Fibroblast of peridontal ligament (primary cell): ENCODE measurements around the gene TPRG1.

Source experiments
- DNase-seq: peaks from one replicate; pipeline ENCODE4 v3.0.0-alpha.2; 2010; ENCODE audit errors: extremely low read depth

The TPRG1 gene, protein sequence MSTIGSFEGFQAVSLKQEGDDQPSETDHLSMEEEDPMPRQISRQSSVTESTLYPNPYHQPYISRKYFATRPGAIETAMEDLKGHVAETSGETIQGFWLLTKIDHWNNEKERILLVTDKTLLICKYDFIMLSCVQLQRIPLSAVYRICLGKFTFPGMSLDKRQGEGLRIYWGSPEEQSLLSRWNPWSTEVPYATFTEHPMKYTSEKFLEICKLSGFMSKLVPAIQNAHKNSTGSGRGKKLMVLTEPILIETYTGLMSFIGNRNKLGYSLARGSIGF

DNA sequence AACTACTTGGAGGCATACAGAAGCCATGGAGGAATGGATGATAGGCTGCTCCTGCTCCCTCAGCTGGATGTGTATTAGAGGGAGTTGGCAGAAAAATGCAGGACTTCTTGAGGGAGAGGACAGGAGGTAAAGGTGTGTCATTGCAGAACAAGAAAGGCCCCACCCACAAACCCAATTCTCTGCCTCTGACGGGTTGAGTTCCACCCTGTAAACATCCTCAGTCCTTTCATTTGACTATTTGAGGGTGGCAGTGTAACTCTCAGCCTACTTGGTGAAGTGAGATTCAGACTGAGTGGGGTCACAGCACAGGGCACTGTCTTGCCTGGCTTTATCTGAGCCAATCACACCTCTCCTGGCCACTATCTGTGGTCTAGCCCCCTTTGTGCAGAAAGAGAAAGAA is at the start of gene TPRG1:
TSS of gene TPRG1 (plus strand) at position 265 of the 400 bp plus-strand sequence. CDS start 35,414 bp downstream, outside the sequence.
- no peak for DNase-seq

DNA sequence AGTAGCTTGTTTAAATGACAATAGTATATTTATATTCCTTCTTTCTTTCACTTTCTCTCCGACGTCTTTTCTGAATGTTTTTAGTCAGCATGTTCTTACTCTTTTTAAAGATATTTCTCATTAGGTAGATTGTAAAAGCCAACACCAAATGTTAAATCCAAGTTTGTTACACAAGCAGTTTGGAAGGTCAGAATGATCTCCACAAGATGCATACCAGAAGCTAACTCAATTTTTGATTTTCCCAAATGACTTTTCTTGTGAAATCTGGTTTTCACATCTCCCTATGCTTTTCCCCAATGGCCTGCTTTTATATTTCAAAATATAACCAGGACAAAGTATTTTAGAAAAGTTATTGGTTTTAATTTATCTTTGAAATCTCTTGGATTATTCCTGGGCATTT is 49.7 kb upstream of the TPRG1 start:
- DNase-seq, result peak; percentile 31

DNA sequence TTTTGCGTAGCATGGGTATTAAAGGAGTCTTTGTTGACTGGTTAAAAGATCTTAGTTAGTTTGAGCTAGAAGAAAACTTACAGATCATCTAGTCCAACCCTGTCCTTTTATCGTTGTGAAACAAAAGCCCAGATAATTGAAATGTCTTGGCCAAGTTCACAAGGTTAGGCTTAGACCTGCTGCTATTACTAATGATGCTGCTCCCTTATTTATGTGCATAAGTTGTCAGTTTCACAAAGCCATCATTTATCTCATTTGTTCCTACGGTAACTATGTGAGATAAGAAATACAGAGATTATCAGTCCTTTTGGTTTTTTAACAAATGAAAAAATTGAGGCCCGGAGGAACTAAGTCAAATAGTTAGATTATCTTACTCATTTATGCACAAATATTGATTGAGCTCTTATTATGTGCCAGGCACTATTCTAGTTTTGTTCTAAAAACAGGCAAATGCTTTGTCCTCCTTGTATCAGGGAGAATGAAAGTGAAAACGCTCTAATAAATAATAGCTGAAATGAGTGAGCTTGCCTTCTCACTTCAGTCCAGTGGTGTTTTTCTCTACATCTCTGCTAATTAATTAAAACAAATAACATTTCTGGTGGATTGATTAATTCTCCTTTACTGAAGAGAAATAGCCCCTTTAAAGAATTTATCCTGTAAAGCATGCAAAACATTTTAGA is 49.1 kb upstream of the TPRG1 start:
- no peak for DNase-seq

DNA sequence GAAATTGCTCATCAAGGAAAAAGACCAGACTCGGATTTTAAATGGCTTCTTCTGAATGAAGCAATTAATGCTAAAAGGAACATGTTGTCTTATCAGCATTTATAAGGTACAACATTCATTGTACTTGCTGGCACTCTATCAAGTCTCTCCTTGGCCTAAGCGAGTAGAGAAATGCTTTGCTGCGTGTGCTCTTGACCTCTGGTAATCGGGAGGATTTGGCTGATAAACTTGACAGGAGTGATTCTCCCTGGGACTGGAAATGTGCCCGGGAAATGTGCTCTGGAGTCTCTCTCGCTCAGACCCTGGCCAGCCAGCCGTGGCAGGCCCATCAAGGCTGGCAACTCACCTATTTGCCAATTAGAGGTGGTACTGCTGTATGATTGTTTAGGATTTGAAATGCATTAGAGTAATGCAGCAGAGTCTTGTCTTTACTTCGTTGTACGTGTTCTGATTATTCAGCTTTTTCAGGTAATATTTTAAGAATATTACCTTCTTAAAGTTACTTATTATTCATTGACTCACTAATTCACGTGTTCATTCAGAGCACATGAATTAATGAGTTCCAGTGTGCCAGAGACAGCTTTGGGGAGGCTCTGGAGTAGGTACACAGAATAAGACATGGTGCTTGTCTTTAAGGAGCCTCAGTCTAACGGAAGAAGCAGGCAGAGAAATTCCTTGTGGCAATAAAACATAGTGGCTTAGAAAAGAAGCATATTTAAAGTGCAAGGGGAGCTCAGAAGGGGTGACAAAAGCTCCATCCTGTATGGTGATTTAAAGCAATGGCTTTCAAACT is 48.0 kb upstream of the TPRG1 start:
- DNase-seq, result no peak

DNA sequence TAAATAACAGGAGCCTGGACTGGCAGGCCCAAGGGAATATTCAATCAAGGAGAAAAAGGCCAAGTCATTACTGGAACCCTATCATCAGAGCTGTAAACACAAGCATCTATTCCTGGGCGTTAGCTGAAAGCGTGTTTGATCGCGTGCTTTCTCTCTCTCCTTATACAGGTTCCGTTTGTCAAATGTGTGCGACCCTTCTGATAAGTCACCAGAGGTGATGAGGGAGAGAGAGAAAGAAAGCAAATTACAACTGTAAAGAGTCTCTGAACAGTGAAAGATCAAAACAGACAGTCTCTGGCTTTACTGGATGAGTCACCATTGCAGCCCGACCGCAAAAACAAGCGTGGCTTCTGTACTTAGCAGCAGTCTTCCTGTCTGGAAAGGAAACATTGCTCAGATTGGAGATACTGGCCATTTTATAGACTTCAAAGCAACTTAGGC is 39.5 kb upstream of the TPRG1 start:
- peak; percentile 82 for DNase-seq

DNA sequence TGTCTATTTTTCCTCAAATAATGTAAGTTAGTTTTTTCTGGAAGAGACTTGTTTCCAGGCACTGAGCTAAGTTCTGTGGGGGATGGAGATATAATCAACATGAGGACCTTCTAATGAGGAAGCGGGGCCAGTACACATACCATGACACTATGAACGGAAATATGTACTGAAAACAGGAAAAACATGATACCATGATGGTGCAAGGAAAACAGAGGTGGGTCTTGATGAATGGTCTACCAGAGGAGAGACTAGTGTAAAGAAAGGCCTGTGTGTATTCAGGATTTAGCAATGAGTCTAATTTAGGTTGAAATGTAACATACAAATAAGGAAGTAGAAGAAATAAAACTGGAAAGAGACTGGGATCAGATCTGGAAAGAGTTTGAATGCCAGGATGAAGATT is 38.9 kb upstream of the TPRG1 start:
- DNase-seq, result no peak

DNA sequence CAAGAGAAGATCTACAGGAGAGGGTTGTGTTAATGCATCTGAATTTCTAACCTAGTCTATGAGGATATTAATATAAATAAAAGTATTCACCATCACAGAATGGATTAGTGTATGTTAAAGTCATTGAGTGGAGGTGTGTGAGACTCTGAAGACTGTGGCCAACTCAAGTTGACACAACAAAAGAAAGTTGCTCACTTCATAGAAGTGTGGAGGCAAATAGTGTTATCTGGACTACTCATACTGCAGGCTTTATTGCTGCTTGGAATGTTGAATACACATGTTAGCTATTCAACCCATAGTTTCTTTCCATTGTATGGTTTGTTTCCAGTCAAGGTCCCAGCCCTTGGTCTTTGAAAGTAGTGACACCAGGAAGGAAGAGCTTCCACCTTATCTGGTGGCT is 38.0 kb upstream of the TPRG1 start:
- DNase-seq, result no peak

DNA sequence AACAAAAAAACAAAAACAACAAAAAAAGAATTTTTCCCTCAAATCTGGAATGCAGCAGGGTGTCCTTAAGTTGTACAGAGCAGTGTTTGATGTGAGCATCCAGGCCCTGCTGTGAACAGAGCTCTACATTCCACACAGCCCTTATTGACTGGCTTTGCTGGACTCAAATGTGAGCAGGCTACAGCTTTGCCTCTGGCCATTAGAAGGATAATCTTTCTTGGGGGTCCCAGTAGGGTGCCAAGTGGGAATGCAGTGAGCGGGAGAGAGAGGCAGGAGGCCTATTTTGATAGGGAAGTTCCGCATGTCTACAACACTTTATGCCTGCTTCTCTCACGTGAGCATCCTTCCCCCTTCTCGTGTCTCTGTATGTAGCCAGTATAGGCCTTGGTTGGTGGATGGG is 34.4 kb upstream of the TPRG1 start:
- no peak for DNase-seq

DNA sequence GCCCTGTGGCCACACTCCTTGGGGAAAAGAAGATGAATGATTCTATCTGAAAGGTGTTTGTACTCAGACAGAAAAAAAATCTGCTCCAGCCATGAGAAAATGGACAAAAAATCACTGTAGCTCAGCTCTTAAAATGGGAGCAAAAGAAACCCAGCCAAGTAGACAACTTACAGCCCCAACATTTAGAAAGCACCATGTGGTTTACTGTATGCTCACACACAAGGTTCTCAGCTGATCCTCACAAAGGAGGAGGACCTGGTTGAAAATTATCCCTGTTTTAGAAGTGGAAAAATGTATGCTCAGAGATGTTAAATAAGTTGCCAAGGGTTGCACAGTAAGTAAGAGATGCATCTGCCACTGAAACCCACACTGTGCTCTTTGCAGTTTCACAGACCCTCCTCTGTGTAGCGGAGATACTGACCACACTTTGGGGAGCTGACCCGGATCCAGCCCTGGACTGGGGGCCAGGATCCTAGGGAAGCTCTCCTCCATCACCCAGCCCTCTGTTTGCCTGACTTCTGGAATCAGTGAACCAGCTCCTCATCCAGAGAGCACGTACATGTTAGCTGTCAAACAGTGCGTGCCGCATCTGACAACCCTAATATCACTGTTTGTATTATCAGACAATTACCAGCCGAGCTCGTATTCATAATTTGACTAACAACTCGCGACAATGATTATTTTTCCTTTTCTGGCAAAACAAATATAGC is 32.7 kb upstream of the TPRG1 start:
- no peak for DNase-seq

DNA sequence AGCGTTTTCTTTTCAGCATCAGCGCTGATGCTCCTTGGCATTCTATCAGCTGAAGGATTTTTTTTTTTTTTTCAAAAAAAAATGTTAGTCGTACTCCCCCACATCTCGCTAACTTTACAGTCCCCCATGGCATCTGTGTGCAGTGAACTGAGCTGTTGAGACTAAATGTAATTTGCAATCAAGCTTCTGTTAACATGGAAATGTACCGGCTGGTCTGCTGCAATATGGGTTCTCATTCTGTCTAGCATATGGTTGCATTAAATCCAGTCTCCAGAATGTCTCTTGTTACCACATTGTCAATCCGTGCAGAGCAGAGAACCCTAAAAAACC is 32.2 kb upstream of the TPRG1 start:
- DNase-seq, result no peak

DNA sequence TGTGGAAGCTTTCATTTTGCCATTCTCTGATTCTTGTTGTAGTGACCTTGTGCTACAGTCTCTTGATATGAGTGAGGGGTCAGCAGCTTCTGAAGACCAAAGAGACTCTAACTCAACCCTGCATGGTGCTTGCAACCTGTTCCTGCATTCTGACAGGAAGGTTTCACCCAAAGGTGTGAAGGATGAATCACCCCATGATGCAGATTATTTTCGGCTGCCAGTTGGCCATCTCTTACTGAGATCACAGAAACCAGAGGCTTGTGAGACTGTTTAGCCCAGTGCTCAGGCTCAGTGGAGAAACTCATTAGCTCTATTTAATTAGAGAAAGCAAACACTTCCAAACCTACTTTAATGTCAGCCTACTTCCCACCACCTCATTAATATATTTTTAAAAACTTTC is 29.2 kb upstream of the TPRG1 start:
- DNase-seq, result no peak

DNA sequence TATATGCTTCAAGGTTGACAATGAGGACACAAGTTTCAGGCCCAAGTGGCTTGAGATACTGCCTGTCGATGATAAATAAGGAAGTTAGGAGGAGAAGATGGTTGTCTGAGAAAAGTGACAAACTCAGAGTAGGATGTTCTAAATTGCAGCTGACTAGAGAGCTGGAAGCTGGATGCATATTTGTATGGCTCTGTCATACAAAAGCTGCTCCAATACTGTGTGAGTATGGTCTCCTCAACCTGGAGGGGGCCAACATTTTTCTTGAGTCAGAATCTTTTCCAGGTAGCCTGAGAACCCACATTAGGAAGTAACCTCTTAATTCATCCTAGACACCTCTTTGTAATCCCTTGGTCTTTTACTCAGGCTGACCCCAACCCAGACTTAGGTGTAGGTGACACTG is 28.4 kb upstream of the TPRG1 start:
- DNase-seq, result no peak

DNA sequence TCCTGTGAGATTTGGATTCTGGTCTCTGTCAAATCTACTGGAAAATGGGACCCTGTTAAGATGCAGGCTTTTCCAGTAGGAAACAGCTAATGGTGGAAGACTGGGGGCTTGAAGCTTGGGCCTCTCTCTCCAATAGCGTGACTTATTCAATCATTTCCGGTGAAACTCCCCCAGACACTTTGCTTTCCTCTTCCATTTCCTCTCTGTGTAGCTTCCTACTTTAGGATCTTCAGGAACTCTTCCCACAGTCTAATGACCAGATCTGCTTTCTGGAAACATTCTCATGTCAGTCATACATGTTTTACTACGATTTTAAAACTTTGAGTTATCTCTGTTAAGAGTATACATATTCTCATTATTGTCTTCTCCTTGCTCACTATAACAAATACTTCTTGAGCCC is 28.0 kb upstream of the TPRG1 start:
- DNase-seq, result no peak

DNA sequence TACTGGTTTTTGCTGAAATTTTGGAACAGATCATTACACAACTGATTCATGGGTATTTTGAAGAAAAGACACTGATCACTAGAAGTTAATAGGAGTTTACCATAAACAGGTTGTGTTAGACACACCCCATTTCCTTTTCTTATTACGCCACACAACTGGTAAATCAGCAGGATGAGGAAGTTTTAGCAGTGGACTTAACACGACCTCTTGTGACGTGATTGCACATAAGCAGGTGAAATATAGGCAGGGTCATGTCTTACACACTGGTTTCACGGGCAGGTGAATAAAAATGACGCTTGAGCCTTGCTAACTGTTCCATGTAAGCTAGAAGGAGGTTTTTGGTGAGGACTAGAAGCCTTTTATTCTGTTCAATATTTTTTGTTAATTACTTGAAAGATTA is 27.1 kb upstream of the TPRG1 start:
- peak; percentile 49 for DNase-seq

DNA sequence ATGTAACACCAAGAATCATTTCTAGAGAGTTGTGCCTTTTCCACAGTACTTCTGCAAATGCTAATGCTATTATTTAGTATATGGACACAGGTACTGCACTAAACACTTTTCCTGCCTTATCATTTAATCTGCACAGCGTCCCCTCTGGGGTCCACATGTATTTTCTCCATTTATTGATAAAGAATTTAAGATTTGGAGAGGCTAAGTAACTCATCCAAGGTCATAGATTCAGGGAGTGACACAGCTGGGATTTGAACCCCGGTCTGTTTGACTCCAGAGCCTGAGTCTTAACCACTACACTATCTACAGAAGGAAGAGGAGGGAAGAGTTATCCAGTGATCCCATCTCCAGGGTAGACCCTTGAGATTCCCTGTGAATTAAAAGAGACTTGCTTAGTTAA is 24.9 kb upstream of the TPRG1 start:
- DNase-seq, result no peak

DNA sequence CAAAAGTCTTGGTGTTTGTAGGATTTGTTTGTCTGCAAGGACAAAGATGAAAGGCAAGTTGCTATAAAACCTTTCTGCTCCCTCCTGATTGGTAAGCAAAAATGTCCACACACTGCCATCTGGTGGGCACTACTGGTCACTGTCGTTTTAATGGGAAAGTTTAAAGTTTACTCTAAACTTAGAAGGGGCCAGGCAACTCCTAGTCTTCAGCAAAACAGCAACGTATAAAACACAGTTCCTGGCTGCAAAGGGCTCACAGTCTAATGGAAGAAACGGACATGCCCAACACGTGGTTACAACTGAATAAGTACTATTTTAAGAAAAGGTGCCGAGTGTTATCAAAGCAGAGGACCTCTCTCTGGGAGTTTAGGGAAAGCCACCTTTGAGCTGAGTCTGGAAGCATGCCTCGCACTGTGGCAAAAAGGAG is 23.7 kb upstream of the TPRG1 start:
- peak; percentile 81 for DNase-seq

DNA sequence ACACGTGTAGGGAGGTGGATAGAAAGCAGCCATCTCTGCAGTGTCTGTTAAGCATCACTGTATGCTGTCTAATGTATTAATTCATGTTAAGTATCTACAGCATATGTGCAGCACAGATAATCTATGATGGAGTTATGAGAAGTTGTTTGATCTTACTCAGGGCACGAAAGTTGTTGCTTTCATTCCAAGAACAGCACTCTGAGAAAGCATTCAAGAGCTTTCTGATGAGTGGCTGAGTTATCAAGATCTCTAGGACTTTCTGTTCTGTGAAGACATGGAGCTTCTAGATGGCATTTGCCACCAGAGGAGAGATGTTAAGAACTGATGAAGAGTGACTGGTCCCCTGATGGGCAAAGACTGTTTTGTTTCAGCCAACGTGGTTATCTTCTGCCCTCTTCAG is 22.6 kb upstream of the TPRG1 start:
- no peak for DNase-seq

DNA sequence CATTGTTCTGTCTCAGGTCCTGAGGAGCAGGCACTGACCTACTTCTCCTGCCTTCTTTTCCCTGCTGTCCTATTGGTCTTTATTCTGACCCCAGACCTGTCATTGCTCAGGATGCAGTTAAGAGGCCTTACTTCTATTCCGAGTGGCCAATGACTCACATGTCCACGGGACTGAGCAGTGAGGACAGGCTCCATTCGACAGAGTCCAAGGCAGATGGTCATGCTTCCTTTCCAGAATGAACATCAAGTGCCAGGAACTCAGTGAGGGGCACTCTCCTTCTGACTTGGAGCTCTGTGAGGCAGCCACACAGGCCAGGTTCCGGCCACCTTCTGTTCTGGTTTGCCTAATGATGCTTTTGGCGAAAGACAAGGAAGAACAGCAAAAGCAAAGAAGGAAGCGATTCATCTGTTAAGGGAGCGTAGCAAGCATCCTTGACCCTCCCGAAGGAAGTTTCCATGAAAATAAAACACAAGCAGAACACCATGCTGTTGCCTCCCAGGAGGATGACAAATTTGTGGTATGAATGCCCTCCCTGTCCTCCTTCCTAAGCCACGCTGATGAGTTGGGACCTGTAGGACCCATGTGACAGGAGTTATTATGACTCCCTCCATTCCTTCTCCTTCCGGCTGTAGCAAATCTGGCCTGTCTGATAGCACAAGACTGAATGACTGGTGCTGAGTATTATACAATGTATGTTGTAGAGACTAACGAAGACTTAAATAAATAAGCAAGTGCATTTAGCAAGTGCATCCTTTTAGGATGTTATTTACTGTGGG is 14.4 kb upstream of the TPRG1 start:
- no peak for DNase-seq

DNA sequence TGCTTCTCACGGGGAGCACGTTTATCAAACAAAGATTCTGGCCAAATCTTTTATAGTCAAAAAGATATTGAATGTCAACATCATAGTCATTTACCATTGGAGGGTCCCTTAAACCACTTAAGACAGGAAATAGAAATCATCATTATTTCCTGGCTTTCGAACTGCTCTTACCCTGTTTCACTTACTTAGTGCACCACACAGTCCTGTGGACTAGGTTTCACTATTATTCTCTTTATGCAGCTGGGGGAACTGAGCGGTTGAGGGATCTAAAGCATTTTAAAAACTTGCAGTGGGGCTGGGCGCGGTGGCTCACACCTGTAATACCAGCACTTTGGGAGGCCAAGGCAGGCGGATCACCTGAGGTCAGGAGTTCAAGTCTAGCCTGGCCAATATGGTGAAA is 13.7 kb upstream of the TPRG1 start:
- no peak for DNase-seq

DNA sequence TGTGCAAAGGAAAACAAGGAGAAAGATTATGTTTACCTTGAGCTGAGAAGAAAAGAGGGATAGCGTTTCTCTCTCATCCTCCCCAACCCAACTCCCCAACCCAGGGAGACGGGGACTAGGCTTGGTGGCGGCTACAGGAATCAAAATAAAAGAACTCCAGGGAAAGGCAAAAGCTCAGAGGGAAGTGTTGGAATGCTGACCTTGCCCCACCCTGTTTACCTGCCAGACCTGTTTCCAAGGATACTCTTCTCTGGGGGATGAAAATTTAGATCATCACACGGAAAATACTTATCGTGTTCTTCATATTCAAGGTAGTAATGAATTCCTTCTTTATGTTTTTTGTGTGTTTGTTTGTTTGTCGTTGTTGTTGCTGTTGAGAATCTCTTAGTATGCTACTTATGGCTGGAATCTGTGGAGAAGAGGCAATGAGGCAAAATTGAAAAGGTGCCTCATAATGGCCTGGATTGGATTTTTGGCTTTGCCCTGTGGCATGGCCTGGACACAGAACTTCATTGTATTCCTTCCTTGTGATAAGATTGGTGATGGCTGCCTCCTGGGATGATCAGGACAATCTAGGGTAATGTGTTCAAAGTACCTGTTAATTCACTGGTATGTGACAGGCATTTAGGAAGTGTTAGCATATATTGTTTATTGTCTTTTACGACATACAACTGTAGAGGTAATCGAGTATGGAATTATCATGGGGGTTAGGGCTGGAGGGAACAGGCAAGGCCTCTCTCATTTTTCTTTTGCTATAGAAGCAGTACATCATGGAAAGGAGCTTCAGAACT is 11.1 kb upstream of the TPRG1 start:
- no peak for DNase-seq
